ENCODE measurements around the gene CORIN.

CORIN gene

DNA sequence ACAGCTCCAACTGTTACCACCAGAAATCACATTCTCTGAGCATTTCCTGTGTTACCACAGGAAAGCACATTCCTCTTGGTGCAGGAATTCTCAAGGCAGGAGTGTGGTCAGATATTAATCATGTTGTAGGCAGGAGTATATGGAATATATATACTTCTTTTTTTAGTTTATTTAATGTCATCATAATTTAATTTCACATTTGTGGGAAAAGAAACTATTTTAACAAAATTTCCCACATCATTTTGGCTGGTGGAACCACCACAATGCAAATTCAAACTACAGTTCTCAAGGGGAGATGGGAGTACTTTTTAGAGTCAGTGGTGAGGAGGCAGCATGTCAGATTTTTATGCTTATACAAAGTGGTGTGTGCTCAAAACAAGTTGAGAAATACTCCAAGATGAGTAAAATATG is 213.8 kb downstream of the CORIN start:
- TF ChIP-seq, protein P1, sequence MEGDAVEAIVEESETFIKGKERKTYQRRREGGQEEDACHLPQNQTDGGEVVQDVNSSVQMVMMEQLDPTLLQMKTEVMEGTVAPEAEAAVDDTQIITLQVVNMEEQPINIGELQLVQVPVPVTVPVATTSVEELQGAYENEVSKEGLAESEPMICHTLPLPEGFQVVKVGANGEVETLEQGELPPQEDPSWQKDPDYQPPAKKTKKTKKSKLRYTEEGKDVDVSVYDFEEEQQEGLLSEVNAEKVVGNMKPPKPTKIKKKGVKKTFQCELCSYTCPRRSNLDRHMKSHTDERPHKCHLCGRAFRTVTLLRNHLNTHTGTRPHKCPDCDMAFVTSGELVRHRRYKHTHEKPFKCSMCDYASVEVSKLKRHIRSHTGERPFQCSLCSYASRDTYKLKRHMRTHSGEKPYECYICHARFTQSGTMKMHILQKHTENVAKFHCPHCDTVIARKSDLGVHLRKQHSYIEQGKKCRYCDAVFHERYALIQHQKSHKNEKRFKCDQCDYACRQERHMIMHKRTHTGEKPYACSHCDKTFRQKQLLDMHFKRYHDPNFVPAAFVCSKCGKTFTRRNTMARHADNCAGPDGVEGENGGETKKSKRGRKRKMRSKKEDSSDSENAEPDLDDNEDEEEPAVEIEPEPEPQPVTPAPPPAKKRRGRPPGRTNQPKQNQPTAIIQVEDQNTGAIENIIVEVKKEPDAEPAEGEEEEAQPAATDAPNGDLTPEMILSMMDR (IDR thresholded peaks at IDR 0.05; ENCODE audit: low read depth, low read length, missing control alignments): no peak
- in situ Hi-C loops (cut with HindIII; ENCODE audit: low sequenced_read_pairs): no loop called here
- H3K4me3 ChIP-seq (ENCODE audit: low read depth, low read length): no peak overlapping the region
- DNase-seq (ENCODE audit: low read depth): peak; percentile 72

DNA sequence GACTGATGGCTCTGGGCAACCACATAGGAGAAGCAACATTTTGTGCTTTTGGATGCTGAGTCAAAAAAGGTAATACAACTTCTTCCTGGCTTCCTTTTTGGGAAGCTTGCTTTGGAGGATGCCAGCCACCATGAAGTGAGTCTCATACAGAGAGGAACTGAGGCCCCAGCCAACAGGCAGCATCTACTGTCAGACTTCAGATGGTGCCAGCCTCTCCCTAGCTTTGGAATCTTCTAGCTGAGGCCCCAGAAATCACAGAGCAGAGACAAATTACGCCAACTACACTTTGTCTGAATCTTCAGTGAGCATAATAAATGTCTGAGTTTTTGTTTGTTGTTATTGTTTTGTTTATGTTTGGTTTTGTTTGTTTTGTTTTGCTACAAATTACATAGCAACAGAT is 216.7 kb downstream of the CORIN start:
- no peak for DNase-seq (ENCODE audit: low read depth)
- H3K4me3 ChIP-seq (ENCODE audit: low read depth, low read length): no peak overlapping the region
- TF ChIP-seq, protein P1 (IDR thresholded peaks at IDR 0.05; ENCODE audit: low read depth, low read length, missing control alignments): no peak
- in situ Hi-C loops (cut with HindIII; ENCODE audit: low sequenced_read_pairs): no loop called here

GRCh38 chr4:47619691-47620090 is 218.2 kb downstream of the CORIN start:
- no peak for DNase-seq (ENCODE audit: low read depth)
- TF ChIP-seq, protein P1 (IDR thresholded peaks at IDR 0.05; ENCODE audit: low read depth, low read length, missing control alignments): no peak
- no peak overlapping the region for H3K4me3 ChIP-seq (ENCODE audit: low read depth, low read length)
- in situ Hi-C loops (cut with HindIII; ENCODE audit: low sequenced_read_pairs): no loop called here

GRCh38 chr4:47617607-47618006 is 220.3 kb downstream of the CORIN start:
- in situ Hi-C loops (cut with HindIII; ENCODE audit: low sequenced_read_pairs): no loop called here
- no peak for DNase-seq (ENCODE audit: low read depth)
- TF ChIP-seq, protein P1 (IDR thresholded peaks at IDR 0.05; ENCODE audit: low read depth, low read length, missing control alignments): no peak
- H3K4me3 ChIP-seq (ENCODE audit: low read depth, low read length): no peak overlapping the region

- in situ Hi-C loops (cut with HindIII; ENCODE audit: low sequenced_read_pairs): no loop called here
- H3K4me3 ChIP-seq (ENCODE audit: low read depth, low read length): no peak overlapping the region
- TF ChIP-seq, protein P1 (IDR thresholded peaks at IDR 0.05; ENCODE audit: low read depth, low read length, missing control alignments): no peak
Measured at GRCh38 chr4:47615385-47615784, 222.5 kb downstream of the CORIN start.

GRCh38 chr4:47612116-47613023 is 225.5 kb downstream of the CORIN start:
- no peak overlapping the region for H3K4me3 ChIP-seq (ENCODE audit: low read depth, low read length)
- in situ Hi-C loops (cut with HindIII; ENCODE audit: low sequenced_read_pairs): no loop called here
- no peak for DNase-seq (ENCODE audit: low read depth)
- TF ChIP-seq, protein P1 (IDR thresholded peaks at IDR 0.05; ENCODE audit: low read depth, low read length, missing control alignments): no peak

More at GRCh38 chr4:47615385-47615784, 222.5 kb downstream of the CORIN start:
- no peak for DNase-seq (ENCODE audit: low read depth)

Data from astrocyte of the cerebellum (primary cell).